Measurements from ENCODE around the gene TMC1.
"Not testable (repeated sequence)": the region's sequence is repeated elsewhere in the genome, so short reads cannot be mapped to it uniquely, and the experiment has no call there.

The TMC1 gene

GRCh38 chr9:72477930-72478518 is 43.4 kb upstream of the TMC1 start:
- Histone ChIP-seq H3K9me3 (ENCODE audit: severe bottlenecking) (no peaks in the 10 kb centered on the region), H3K4me3 (ENCODE audit: low read depth, low read length) (no peak overlapping the region), H3K36me3 (no peaks in the 10 kb centered on the region), H3K27ac (no peak overlapping the region), H3K27me3 (ENCODE audit: insufficient read depth, low read depth, severe bottlenecking) (no peaks in the 10 kb centered on the region)
- TF ChIP-seq CTCF (IDR thresholded peaks at IDR 0.05; ENCODE audit: low read depth, low read length) = no peak
- DNase-seq = no peak

GRCh38 chr9:72478966-72479365 is 42.4 kb upstream of the TMC1 start:
- no peak overlapping the region for H3K27ac ChIP-seq
- no peaks in the 10 kb centered on the region for H3K36me3 ChIP-seq
- no peak for DNase-seq
- no peak overlapping the region for H3K4me3 ChIP-seq (ENCODE audit: low read depth, low read length)
- H3K9me3 ChIP-seq (ENCODE audit: severe bottlenecking) = no peaks in the 10 kb centered on the region
- TF ChIP-seq CTCF (IDR thresholded peaks at IDR 0.05; ENCODE audit: low read depth, low read length) = no peak
- H3K27me3 ChIP-seq (ENCODE audit: insufficient read depth, low read depth, severe bottlenecking) = no peaks in the 10 kb centered on the region

GRCh38 chr9:72480261-72480660 is 41.1 kb upstream of the TMC1 start:
- not testable (repeated sequence) for H3K27me3 ChIP-seq (ENCODE audit: insufficient read depth, low read depth, severe bottlenecking); H3K9me3 ChIP-seq (ENCODE audit: severe bottlenecking); H3K36me3 ChIP-seq; DNase-seq; H3K27ac ChIP-seq; H3K4me3 ChIP-seq (ENCODE audit: low read depth, low read length)

- no peak for DNase-seq
- no peak for TF ChIP-seq CTCF (IDR thresholded peaks at IDR 0.05; ENCODE audit: low read depth, low read length)
- Histone ChIP-seq H3K27ac (no peak overlapping the region), H3K27me3 (ENCODE audit: insufficient read depth, low read depth, severe bottlenecking) (no peaks in the 10 kb centered on the region), H3K4me3 (ENCODE audit: low read depth, low read length) (no peak overlapping the region), H3K36me3 (no peaks in the 10 kb centered on the region), H3K9me3 (ENCODE audit: severe bottlenecking) (no peaks in the 10 kb centered on the region)
Observed at GRCh38 chr9:72480921-72481320, 40.5 kb upstream of the TMC1 start.

GRCh38 chr9:72485821-72486593 is 35.4 kb upstream of the TMC1 start:
- no peak overlapping the region for H3K27ac ChIP-seq
- no peak for DNase-seq
- no peak for TF ChIP-seq CTCF (IDR thresholded peaks at IDR 0.05; ENCODE audit: low read depth, low read length)
- H3K4me3 ChIP-seq (ENCODE audit: low read depth, low read length) = no peak overlapping the region
- no peaks in the 10 kb centered on the region for H3K27me3 ChIP-seq (ENCODE audit: insufficient read depth, low read depth, severe bottlenecking)
- H3K36me3 ChIP-seq = no peaks in the 10 kb centered on the region
- no peaks in the 10 kb centered on the region for H3K9me3 ChIP-seq (ENCODE audit: severe bottlenecking)

- DNase-seq = no peak
- H3K27ac ChIP-seq = no peak overlapping the region
- no peaks in the 10 kb centered on the region for H3K27me3 ChIP-seq (ENCODE audit: insufficient read depth, low read depth, severe bottlenecking)
- H3K36me3 ChIP-seq = no peaks in the 10 kb centered on the region
- no peak for TF ChIP-seq CTCF (IDR thresholded peaks at IDR 0.05; ENCODE audit: low read depth, low read length)
- no peak overlapping the region for H3K4me3 ChIP-seq (ENCODE audit: low read depth, low read length)
- H3K9me3 ChIP-seq (ENCODE audit: severe bottlenecking) = no peaks in the 10 kb centered on the region
Observed at GRCh38 chr9:72486594-72486955, 34.8 kb upstream of the TMC1 start.

- not testable (repeated sequence) for DNase-seq; H3K27me3 ChIP-seq (ENCODE audit: insufficient read depth, low read depth, severe bottlenecking); H3K4me3 ChIP-seq (ENCODE audit: low read depth, low read length); H3K27ac ChIP-seq; H3K36me3 ChIP-seq; H3K9me3 ChIP-seq (ENCODE audit: severe bottlenecking)
Observed at GRCh38 chr9:72487665-72488064, 33.7 kb upstream of the TMC1 start.

All from WERI-Rb-1 (cell line).